Stromal cell of bone marrow (primary cell): ENCODE measurements around the gene DNAJC28.
"Not testable (repeated sequence)": the region's sequence is repeated elsewhere in the genome, so short reads cannot be mapped to it uniquely, and the experiment has no call there.

Source experiments
- DNase-seq: peaks from one replicate; pipeline ENCODE4 v3.0.0-alpha.2; 2012; ENCODE audit warnings: low read depth

The DNAJC28 gene

GRCh38 chr21:33481314-33481943, 10.1 kb downstream of the DNAJC28 start:
- DNase-seq: no peak

- DNase-seq: no peak
Measured at GRCh38 chr21:33480481-33481103, 10.9 kb downstream of the DNAJC28 start.

DNA sequence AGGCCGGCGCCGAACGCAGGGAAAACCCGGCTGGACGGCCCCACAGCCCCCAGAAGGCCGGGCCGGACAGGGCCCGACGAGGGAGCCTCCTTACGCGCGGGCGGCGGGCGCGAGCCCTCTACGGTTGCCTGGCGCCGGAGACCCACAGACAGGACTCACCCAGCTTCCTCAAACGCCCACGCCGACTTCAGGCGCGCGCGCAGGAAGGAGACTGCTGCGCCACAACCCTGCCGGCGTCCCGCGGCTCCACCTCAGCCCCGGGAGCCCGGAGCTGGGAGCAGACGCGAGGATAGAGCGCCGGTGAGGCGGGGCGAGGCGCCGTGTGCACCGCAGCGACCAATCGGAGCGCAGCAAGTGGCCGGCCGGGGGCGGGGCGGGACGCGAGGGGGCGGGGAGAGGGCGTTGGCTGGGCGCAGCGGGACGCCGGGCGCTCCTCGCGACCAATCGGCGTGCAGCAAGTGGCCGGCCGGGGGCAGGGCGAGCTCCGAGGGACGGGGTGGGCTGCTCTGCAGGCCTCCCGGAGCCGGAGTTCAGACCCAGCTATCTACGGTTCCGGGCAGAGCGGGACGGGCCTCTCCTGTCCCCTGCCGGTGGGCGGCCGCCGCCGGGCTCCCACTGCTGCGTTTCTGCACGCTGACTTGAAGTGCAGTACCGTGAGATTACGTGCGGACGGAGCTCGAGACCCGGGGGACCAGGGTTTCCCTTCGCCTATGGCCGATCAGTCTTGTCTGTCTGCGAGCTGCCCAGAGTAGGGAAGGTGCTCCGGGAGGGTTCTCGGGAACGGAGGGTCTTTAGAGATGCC, 11.6 kb downstream of the DNAJC28 start, which contains the start of gene TMEM50B:
Gene TMEM50B (minus strand): TSS at position 296 of the 802 bp plus-strand sequence. CDS start 11,089 bp downstream, outside the sequence.
- DNase-seq: peak; percentile 92

DNA sequence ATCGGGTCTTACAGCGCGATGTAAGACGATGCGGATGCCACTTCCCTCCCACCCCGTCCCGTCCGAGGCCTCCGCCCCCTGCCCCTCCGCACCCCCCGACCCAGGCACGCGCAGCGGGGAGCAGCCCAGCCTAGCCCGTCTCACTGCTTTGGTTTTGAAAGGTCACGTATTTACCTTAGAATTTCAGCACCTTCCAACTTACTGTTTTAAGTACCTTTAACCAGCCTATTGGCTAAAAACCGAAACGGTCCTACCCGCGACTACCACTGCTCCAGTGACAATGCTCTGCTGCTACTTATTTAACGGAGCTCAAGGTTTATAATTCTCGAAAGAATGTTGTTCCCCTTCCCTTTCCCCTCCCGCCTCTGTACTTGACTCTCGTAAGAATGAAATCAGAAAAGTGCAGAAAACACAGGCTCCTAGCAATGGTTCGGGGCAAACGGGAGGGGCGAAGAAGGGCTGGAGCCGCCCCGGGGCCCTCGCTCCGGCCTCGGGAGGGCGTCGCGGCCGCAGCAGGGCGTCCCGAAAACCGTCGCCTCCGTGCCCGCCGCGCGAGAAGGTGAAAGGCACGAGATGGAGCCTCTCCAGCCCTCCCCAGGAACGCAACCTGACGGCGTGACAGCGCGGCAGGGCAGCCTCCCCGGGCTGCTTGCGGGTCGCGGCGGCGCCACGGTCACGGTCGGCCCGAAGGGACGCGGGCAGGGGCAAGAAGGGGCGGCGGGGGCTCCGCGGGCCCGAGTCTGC, 12.4 kb downstream of the DNAJC28 start:
- DNase-seq: no peak

DNA sequence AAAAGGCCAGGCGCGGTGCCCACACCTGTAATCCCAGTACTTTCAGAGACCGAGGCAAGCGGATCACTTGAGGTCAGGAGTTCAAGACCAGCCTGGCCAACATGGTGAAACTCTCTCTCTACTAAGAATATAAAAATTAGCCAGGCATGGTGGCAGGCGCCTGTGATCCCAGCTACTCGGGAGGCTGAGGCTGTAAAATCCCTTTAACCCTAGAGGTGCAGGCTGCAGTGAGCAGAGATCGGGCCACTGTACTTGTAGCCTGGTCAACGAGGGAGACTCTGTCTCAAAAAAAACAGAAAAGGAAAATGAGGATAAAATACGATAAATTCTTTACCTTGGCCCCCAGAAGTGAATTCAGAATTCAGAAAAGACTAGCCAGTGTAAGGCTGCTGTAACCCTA, 13.3 kb downstream of the DNAJC28 start:
- no peak for DNase-seq

DNA sequence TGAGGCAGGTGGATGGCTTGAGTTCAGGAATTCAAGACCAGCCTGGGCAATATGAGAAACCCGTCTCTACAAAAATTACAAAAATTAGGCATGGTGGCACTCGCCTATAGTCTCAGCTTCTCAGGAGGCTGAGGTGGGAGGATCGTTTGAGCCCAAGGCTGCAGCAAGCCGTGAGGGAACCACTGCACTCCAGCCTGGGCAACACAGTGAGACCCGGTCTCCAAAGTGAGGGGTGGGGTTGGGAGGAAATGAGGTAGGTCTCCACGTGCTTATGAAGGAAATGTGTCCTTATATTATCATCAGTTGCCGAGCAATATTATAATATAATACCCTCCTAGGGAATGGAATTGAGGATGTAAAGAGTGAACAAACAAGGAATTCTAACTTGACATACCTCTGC, 14.4 kb downstream of the DNAJC28 start:
- no peak for DNase-seq

- no peak for DNase-seq
Measured at GRCh38 chr21:33473344-33473743, 18.2 kb downstream of the DNAJC28 start.

GRCh38 chr21:33470701-33471100, 20.8 kb downstream of the DNAJC28 start:
- no peak for DNase-seq

DNA sequence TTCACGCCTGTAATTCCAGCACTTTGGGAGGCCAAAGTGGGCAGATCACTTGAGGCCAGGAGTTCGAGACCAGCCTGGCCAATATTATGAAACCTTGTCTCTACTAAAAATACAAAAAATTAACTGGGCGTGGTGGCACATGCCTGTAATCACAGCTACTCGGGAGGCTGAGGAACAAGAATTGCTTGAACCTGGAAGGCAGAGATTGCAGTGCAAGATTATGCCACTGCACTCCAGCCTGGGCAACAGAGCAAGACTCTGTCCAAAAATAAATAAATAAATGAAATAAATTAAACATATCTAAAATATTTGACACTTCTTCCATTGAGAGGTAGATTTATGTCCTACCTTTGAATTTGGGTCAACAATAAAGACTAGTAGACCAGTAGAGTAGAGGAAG, 22.3 kb downstream of the DNAJC28 start:
- DNase-seq: not testable (repeated sequence)

DNA sequence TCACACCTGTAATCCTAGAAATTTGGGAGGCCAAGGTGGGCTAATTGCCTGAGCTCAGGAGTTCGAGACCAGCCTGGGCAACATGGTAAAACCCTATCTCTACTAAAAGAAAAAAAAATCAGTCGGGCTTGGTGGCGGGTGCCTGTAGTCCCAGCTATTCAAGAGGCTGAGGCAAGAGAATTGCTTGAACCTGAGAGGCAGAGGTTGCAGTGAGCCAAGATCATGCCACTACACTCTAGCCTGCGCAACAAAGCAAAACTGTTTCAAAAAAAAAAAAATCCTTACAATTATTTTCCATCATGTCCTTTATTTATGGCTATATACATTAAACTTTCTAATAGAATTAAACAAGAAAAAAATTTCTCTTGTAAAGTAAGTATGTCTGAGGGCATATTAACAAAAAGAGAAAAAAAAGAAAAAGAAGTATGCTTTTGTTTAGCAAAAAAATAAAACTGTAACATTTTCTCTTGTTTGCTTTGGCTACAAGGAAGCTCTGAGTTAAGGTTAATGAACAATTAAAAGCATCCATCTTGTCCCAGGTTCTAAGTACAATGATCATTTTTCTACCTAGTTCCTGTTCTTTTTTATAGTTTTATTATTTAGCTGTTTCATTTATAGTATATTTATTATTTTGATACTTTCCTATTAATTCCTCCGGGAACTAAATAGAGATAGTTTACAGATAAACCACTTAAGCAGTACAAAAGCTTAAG, 29.8 kb downstream of the DNAJC28 start:
- DNase-seq: no peak

- DNase-seq: no peak
Measured at GRCh38 chr21:33458861-33459260, 32.7 kb downstream of the DNAJC28 start.

GRCh38 chr21:33455686-33456446, 35.6 kb downstream of the DNAJC28 start:
- DNase-seq: no peak

GRCh38 chr21:33452362-33452761, 39.2 kb downstream of the DNAJC28 start:
- no peak for DNase-seq

DNA sequence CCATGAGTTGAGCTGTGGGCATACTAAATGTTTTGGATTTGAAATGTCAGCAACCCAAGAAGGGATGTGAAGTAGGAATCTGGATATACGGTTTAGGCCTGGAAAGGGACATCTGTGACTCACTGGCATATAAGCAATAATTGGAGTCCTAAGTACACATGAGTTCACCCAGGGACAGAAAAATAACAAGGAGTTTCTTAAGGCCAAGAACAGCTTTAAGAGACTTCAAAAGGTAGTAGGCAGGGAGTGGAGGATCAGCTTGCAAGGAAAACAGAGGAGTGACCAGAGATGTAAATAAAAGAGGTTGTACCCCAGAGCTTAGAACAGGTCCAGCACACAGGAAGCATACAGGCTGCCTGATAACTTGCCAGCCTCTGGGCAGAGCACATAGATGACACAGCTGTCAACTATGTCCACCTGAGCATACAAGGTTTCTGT, 39.9 kb downstream of the DNAJC28 start:
- no peak for DNase-seq

DNA sequence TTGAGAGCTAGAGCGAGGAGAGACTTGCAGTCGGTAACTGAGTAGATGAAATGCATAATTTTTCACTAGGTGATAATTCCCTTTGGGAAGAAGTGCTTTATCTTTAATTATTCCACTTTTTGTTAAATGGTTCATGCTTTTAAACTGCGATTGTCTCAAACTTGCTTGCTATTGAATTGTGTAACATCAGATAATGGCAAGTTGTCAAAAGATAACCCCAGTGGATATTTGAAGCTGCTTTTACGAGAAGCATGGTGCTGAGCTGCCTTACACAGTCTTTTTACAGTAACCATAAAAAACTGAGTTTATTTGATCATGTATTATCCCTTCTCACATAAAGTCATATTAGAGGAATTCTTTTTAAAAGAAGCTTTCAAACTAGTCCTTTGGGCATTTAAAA, 41.9 kb downstream of the DNAJC28 start:
- DNase-seq: no peak

- DNase-seq: not testable (repeated sequence)
Measured at GRCh38 chr21:33446620-33447019, 44.9 kb downstream of the DNAJC28 start.

- DNase-seq: no peak
Measured at GRCh38 chr21:33444499-33444898, 47.0 kb downstream of the DNAJC28 start.

- no peak for DNase-seq
Measured at GRCh38 chr21:33443194-33443593, 48.3 kb downstream of the DNAJC28 start.

GRCh38 chr21:33441489-33442477, 49.7 kb downstream of the DNAJC28 start:
- peak; percentile 47 for DNase-seq
